Stimulated activated CD4-positive, alpha-beta T cell treated with anti-CD3 and anti-CD28 coated beads, Interleukin-2, amount 100 ng/mL, for 48 hours (primary cell): ENCODE results near the gene TOMM6.

Experiments
- DNase-seq, 2 donors: peaks; one replicate each; pipeline ENCODE4 v3.0.0-alpha.2; 2020

TOMM6 gene

GRCh38 chr6:41787219-41787917 lies at the start of gene TOMM6:
Gene TOMM6, plus strand, starts transcription at chr6:41787694. Its CDS starts 4 bp downstream, at chr6:41787698.
- DNase-seq: peak; percentile 94 to 96

GRCh38 chr6:41739041-41739440 lies 48.5 kb upstream of the TOMM6 start:
- DNase-seq: no peak

GRCh38 chr6:41740366-41741162 lies 46.9 kb upstream of the TOMM6 start:
- DNase-seq: no peak

- DNase-seq: no peak
Measured at GRCh38 chr6:41741625-41742490, 45.6 kb upstream of the TOMM6 start.

GRCh38 chr6:41743406-41744235 lies 43.9 kb upstream of the TOMM6 start:
- DNase-seq: no peak

GRCh38 chr6:41744236-41744787 lies 43.2 kb upstream of the TOMM6 start:
- DNase-seq: no peak

GRCh38 chr6:41746107-41746506 lies 41.4 kb upstream of the TOMM6 start:
- DNase-seq: no peak

- no peak for DNase-seq
Measured at GRCh38 chr6:41747256-41748101, 40.0 kb upstream of the TOMM6 start, which contains the start of gene PGC. Gene PGC, minus strand, starts transcription at chr6:41747397. Its CDS starts 63 bp downstream, at chr6:41747334.

- no peak for DNase-seq
Measured at GRCh38 chr6:41748102-41748477, 39.4 kb upstream of the TOMM6 start.

- DNase-seq: no peak
Measured at GRCh38 chr6:41748542-41748941, 39.0 kb upstream of the TOMM6 start.

GRCh38 chr6:41750374-41750773 lies 37.1 kb upstream of the TOMM6 start:
- no peak for DNase-seq

- DNase-seq: no peak
Measured at GRCh38 chr6:41755895-41756294, 31.6 kb upstream of the TOMM6 start.

- no peak for DNase-seq
Measured at GRCh38 chr6:41756354-41756753, 31.1 kb upstream of the TOMM6 start.

GRCh38 chr6:41757271-41757670 lies 30.2 kb upstream of the TOMM6 start:
- no peak for DNase-seq

GRCh38 chr6:41757931-41758640 lies 29.4 kb upstream of the TOMM6 start:
- no peak for DNase-seq

- DNase-seq: no peak
Measured at GRCh38 chr6:41758641-41759035, 28.9 kb upstream of the TOMM6 start.

GRCh38 chr6:41759106-41759904 lies 28.2 kb upstream of the TOMM6 start:
- DNase-seq: no peak

GRCh38 chr6:41759905-41760579 lies 27.5 kb upstream of the TOMM6 start:
- DNase-seq: no peak

GRCh38 chr6:41763470-41763869 lies 24.0 kb upstream of the TOMM6 start:
- no peak for DNase-seq
